Cardiac fibroblast (primary cell): ENCODE measurements around the gene CACNA2D3.

ENCODE experiments used
- DNase-seq, 2 donors: peaks; one replicate each; pipeline versions ENCODE4 v3.0.0 to v3.0.0-alpha.2; 2010; ENCODE audit warnings: low read depth in 2 of 2
- H3K4me3 ChIP-seq, 2 donors: replicated peaks in 1 of 2; 1 replicate in 1 of 2; 2 replicates in 1 of 2; pipeline ENCODE4 v1.5.1; 2011; ENCODE audit warnings: low read depth in 2 of 2, low read length in 2 of 2, mild to moderate bottlenecking in 2 of 2, moderate library complexity in 1 of 2
- TF ChIP-seq, protein P1 (sequence below): IDR thresholded peaks from one replicate; pipeline ENCODE4 v1.5.1; 2011; ENCODE audit warnings: low read depth, mild to moderate bottlenecking, low read length, inconsistent platforms

CACNA2D3 gene

DNA sequence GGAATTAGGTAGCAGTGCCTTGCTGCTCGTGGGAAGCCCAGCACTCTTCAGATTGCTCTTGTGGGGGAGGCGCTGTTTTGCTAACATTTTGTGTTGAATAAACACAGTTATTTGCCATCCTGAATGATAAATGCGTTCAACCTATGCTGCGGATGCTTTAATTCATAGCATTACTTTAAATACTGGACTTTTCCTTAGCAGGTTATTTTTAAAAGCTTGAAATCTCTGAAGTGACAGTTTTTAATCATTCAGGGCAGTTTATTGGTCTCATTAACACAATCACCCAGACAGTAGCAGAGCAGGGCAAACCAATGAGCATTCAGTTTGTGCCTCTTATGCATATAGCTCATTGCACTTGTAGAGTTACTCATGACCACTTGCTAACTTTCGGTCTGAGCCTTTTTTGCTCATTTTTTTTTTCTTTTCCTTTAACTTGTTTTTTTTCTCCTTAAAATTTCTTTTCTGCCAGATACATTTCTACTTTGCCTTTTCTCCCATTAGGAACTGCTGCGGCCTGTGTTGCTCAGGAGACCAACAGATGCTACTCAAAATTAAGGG is 5.2 kb downstream of the CACNA2D3 start:
- no peak overlapping the region for H3K4me3 ChIP-seq
- TF ChIP-seq, protein P1, sequence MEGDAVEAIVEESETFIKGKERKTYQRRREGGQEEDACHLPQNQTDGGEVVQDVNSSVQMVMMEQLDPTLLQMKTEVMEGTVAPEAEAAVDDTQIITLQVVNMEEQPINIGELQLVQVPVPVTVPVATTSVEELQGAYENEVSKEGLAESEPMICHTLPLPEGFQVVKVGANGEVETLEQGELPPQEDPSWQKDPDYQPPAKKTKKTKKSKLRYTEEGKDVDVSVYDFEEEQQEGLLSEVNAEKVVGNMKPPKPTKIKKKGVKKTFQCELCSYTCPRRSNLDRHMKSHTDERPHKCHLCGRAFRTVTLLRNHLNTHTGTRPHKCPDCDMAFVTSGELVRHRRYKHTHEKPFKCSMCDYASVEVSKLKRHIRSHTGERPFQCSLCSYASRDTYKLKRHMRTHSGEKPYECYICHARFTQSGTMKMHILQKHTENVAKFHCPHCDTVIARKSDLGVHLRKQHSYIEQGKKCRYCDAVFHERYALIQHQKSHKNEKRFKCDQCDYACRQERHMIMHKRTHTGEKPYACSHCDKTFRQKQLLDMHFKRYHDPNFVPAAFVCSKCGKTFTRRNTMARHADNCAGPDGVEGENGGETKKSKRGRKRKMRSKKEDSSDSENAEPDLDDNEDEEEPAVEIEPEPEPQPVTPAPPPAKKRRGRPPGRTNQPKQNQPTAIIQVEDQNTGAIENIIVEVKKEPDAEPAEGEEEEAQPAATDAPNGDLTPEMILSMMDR, result no peak
- no peak for DNase-seq

- TF ChIP-seq, protein P1, result no peak
Measured at GRCh38 chr3:54131026-54131605, 8.8 kb downstream of the CACNA2D3 start.

GRCh38 chr3:54131890-54132289 is 9.5 kb downstream of the CACNA2D3 start:
- TF ChIP-seq, protein P1, result no peak
- H3K4me3 ChIP-seq, result no peak overlapping the region
- no peak for DNase-seq

More at GRCh38 chr3:54131026-54131605, 8.8 kb downstream of the CACNA2D3 start:
- no peak for DNase-seq
- no peak overlapping the region for H3K4me3 ChIP-seq

DNA sequence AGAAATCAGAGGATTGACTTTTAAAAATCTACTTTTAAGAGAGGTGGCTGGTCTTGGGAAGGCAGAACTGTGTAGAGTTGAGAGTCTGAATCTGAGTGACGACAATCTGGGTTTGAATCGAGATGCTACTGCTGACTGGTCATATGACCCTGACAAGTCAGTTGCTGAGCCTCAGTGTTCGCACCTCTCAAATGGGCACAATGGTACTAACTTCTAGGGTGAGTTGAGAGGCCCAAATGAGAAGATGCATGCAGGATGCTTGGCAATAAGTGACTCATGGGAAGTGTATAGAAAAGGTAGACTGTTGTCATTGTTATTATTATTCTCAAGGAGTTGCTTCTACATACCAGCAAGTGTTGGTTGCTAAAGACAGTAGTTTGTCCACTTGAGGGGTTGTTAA is 10.3 kb downstream of the CACNA2D3 start:
- TF ChIP-seq, protein P1, result no peak
- H3K4me3 ChIP-seq, result no peak overlapping the region
- DNase-seq, result no peak

GRCh38 chr3:54133196-54133595 is 10.8 kb downstream of the CACNA2D3 start:
- no peak for DNase-seq
- H3K4me3 ChIP-seq, result no peak overlapping the region
- TF ChIP-seq, protein P1, result no peak

DNA sequence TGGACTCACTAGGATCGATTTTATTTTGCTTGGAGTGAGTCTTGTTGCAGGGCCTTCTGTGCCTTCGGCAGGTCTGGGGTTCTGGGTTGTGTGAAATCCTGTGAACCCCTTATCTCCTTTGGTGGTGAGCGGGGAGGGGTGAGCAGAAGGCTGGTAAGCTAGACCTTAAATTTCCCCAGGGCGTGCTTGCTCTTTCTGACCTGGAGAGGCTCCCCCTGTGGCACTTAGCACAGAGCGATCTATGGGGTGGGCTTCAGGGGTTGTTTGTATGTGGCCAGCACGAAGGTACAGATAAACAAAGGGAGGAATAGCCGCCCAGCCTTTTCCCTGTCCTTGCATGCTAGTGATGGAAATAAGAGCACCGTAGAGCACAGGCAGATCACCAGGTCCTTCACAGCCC is 11.8 kb downstream of the CACNA2D3 start:
- no peak overlapping the region for H3K4me3 ChIP-seq
- DNase-seq, result no peak
- TF ChIP-seq, protein P1, result no peak

- TF ChIP-seq, protein P1, result no peak
- DNase-seq, result no peak
- H3K4me3 ChIP-seq, result no peak overlapping the region
Measured at GRCh38 chr3:54134713-54135112, 12.4 kb downstream of the CACNA2D3 start.
